Measurements from ENCODE around the gene TTC23.

DNA sequence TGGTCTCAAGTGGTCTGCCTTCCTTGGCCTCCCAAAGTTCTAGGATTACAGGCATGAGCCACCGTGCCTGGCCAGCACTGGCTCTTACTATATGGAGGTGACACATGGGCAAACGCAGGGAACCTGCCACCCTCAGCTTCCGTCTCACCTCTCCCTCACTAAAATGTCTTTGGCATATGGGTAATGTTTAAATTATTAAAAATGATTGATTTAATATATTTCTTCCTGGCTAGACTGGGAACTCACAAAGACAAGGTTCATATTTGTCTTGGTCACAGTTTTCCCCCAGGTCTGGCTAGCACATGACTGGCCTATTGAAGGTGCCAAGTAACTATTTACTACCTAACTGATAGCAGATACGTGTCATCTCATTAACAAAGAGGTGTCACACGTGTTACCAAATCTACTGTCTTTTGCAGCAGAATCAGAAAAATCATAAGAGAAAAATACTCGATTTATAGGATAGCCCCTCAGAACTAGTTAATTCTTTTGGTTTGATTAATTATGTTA, 96.3 kb downstream of the TTC23 start:
- no peak for TF ChIP-seq FOXP1 (CRISPR knock-in tag; IDR thresholded peaks at IDR 0.05)
- TF ChIP-seq EZH2 (IDR thresholded peaks at IDR 0.05; ENCODE audit: borderline replicate concordance, low read depth, low read length): no peak
- TF ChIP-seq, protein P1, sequence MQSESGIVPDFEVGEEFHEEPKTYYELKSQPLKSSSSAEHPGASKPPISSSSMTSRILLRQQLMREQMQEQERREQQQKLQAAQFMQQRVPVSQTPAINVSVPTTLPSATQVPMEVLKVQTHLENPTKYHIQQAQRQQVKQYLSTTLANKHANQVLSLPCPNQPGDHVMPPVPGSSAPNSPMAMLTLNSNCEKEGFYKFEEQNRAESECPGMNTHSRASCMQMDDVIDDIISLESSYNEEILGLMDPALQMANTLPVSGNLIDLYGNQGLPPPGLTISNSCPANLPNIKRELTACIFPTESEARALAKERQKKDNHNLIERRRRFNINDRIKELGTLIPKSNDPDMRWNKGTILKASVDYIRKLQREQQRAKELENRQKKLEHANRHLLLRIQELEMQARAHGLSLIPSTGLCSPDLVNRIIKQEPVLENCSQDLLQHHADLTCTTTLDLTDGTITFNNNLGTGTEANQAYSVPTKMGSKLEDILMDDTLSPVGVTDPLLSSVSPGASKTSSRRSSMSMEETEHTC (IDR thresholded peaks at IDR 0.05): no peak
- no peak for TF ChIP-seq TCF7 (IDR thresholded peaks at IDR 0.05; ENCODE audit: borderline replicate concordance)
- no peak for TF ChIP-seq DDX20 (tag; IDR thresholded peaks at IDR 0.05; ENCODE audit: low read depth)
- TF ChIP-seq SMARCE1 (IDR thresholded peaks at IDR 0.05): no peak
- no peak for TF ChIP-seq NCOA1 (IDR thresholded peaks at IDR 0.05; ENCODE audit: low read depth)
- no peak for TF ChIP-seq ZFPM2 (CRISPR knock-in tag; IDR thresholded peaks at IDR 0.05)
- TF ChIP-seq ZNF384 (IDR thresholded peaks at IDR 0.05; ENCODE audit: low read depth, low read length): no peak
- TF ChIP-seq ZKSCAN8 (CRISPR knock-in tag; IDR thresholded peaks at IDR 0.05): no peak
- TF ChIP-seq JUN (IDR thresholded peaks at IDR 0.05; ENCODE audit: borderline replicate concordance, low read depth, low read length): no peak
- no peak for TF ChIP-seq JUN (CRISPR knock-in tag; IDR thresholded peaks at IDR 0.05; ENCODE audit: borderline replicate concordance)
- no peak for TF ChIP-seq EHMT2 (IDR thresholded peaks at IDR 0.05)

Data from K562 (cell line).